GM19468 (cell line): ENCODE measurements around the gene VSTM2B.
"Not testable (repeated sequence)": the region's sequence is repeated elsewhere in the genome, so short reads cannot be mapped to it uniquely, and the experiment has no call there.

ENCODE experiments used
- ATAC-seq: cut with Tn5 transposase; IDR thresholded peaks from one replicate; pipeline ENCODE4 v1.9.1; 2021; ENCODE audit warnings: mild to moderate bottlenecking, moderate library complexity, moderate number of reproducible peaks; ENCODE audit not compliant: unreplicated experiment; ENCODE audit errors: extremely low read depth

The VSTM2B gene

DNA sequence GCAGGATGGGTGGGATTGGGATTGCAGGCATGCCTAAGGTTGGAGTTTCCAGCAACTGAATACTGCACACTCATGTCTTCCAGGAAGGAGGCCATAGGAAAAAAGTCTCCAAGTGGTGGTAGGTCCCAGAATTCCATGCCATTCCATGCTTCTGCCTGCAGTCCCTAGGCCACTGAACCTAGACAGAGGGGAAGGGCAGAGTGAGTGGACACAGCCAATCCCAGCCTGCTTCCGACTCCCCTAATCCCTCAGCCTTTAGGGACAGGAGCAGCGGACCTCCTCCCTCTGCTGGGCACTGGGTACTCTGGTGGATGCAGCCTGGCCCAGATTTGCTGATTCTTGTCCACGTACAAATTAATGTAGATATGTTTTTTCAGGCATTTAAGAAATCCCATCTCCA is 17.0 kb downstream of the VSTM2B start:
- ATAC-seq = no peak

DNA sequence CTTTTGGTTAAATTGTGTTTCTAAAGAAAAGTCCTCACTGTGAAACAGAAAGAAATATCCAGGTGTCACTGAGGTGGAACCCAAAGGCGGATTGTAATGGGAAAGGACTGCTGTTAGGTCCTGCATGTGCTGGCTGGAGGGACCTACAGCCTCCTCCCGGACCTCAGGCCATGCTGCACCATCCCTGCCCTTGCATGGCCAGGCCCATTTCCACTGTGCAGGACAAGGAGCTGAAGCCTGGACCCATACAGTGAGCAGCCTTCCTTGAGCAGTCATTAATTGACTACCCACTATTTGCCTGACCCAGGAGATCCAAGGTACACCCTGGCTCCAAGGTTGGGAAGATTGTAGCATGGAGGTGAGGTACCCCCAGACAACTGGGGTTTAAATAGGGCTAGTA is 17.6 kb downstream of the VSTM2B start:
- no peak for ATAC-seq

DNA sequence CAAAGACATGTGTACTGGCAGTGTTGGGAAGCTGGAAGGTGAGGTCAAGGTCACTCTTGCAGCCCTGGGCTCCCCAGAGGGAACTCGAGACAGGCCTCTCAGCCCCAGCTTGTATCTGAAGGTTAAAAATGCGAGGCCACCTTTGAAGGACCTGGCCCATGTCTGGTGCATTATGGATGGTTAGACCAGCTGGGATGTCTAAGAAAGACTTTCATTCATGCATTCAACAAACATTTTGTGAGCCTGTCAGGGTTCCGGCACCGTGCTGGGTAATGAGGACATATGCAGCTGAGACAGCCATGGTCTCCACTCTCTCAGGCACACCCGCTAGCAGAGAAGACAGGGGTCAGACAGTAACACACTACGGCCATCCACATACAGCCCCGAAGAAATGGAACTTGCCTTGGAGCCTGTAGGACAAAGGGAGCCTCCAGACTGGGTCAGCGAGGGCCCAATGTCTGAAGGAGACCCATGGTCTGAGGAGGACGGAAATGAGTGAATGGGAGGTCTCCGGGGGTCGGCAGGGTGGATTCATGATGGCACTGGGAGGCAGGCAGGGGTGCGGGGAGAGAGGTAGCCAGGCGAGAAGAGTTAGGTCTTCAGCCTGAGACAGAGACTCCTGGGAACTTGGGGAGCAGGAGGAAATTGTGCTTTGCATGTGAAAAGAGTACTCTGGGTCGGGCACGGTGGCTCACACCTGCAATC is 19.0 kb downstream of the VSTM2B start:
- no peak for ATAC-seq

DNA sequence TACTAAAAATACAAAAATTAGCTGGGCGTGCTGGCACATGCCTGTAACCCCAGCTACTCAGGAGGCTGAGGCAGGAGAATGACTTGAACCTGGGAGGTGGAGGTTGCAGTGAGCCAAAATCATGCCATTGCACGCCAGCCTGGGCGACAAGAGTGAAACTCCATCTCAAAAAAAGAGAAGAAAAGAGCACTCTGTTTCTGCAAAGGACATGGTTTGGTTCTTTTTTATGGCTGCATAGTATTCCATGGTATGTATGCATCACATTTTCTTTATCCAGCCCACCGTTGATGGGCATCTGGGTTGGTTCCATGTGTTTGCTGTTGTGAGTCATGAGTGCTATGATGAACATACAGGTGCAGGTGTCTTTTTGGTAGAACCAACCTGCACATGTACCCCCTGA is 19.7 kb downstream of the VSTM2B start:
- not testable (repeated sequence) for ATAC-seq

DNA sequence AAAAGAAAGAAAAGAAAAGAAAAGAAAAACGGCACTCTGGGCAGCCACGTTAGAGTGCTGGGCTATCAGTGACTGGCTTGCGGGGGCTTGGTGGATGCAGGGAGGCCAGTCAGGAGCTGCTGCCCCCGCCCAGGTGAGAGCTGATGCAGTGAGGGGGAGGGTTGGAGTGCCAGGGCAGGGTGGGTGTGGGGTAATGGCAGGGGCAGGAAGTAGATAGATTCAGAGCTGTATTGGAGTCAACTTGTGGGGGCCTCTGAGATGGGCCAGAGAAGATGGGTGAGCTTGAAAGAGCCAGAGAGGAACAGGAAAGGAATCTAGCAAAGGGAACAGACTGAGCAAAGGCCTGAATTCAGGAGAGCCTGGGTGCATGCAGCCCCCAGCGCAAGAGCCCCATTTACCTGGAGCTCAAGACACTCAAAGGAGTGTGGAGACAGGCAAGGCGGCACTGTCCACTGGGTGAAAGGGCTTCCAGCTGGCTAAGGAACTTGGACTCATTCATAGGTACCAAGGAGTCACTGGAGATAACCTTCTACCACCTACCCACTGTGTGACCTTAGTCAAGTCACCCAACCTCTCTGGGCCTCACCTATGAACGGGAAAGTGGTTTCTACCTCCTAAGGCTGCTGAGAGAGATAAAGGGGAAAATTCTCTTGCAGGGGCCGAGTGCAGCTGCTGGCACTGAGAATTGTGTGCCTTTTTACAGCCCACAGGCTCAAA is 20.2 kb downstream of the VSTM2B start:
- no peak for ATAC-seq

DNA sequence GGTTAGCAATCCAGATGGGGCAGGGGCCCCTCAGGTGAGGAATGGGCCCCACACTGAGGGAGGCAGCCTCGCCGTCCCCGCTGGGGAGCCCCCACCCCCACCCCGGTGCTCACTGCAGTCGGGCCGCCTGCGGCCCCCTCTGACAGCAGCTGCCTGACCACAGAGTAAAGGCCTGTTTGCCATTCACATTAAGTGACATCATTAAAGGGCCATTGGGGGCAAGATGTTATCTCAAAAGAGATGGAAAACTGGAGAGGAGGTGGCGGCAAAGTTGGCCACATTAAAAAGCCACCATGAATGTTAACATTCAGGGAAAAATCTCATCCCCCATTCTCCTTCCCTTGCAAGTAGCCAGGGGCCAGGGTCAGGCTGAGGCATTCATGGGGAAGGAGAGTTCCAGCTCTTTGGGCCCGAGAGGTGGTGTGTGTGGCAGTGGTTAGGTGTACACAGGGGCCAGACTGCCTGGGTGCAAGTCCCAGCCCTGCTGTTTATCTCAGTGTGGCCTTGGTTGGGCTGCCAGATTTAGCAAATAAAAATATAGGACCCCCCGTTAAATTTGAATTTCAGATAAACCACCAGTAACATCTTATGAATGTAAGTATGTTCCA is 20.9 kb downstream of the VSTM2B start:
- no peak for ATAC-seq

DNA sequence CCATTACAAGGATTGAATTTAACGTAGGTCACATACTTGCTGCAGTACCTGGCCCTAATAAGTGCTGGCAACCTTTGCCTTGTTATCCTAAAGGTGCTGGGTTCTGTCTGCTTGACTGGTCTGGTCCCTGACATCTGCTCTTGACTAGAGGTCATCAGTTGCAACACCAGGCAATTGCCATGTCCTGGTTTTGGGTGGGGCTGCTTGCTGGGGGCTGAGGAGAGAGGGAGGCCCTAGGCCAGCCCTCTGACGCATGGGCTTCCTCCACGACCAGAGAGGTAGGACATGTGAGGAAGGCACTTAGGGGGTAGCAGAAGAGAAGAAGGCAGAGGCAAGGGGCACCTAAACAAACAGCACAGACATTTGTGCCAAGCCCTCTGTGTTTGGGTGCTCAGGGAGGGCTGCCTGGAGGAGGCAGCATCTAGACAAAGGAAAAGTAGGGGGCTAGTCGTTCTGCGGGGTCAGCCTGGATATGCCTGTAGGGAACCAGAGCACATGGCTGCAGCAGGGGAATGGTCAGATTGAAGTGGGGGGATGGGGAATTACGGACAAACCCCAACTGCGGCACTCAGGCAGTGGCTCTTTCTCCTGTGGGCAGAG is 21.7 kb downstream of the VSTM2B start:
- no peak for ATAC-seq

DNA sequence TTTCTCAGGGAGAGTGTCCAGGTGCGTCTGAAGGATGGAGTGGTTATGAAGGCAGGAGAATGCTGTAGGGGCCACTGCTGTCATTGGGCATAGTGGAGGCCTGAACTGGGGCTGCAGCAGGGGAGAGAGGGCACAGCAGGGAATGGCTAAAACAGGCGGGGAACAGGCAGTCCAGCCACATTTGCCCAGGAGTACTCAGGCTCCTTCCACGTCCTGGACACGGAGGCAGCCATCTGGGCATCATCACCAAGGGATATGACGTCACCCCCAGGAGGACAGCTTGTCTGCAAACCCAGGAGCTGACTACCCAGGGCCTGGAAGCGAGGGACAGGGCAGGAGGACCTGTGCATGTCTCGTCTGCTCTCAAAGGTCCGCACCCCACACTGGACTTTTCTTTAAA is 22.2 kb downstream of the VSTM2B start:
- ATAC-seq = no peak

DNA sequence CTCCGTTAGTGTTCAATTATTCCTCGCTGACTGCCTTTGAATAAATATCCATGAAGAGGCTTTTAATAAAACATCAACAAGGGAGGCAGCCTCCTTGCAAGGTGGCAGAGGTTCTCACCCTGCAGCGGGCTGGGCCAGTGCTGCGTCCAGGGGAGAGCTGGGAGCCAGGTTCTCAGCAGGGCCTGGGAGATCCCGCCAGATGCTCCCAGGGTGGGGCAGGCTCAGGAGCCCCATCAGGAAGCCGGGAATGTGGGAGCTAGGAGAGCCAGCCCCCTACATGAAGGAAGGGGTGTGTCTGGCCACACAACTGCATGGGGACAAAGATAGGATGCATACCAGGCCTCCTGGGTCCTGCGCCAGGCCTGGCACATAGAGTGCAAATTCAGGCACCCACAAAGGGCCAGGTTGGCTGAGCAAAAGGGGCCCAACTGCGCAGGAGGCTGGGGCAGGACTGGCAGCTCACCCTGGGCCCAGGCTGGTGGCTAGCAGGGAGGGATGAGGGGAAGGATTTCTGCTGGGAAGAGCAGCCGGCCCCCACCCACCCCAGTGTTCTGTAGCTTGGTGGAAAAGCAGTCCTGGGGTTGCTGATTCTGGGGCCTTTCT is 22.8 kb downstream of the VSTM2B start:
- ATAC-seq = no peak

DNA sequence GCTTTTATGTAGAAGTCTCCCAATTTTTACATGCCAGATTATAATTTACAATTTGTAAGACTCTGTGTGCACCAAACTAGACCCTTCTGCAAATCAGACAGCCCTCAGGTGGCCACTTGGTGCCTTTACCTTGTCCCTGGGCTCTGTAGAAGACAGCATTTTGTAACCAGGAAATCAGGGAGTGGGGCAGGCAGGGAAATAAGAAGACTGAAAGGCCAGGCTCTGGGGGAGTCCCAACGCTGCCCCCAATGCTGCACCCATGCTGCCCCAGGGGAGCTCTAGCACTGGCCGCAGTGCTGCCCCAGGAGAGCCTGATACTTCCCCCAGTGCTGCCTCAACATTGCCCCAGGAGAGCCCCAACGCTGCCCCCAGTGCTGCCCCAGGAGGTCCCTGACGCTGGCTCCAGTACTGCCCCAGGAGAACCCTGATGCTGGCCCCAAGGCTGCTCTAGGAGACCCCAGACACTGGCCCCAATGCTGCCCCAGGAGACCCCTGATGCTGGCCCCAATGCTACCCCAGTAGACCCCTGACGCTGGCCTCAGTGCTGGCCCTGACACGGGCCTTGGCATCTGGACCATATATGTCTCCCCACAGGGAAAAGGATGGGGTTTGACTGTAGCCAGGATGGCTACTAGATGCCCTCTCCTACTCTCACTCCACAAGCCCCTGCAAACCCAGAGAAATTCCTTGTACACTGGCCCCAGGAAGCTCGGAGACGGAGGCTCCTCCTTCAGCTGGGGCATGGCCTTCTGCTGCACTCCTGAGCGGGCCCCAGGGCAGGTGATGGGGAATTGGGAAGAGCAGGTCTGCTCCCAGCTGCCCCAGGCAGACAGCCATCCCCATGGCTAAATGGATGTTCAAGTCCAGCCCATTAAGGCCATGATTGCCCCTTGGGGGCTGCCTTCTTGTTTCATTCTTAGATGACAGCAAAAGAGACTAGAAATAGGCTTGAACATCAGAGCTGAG is 23.6 kb downstream of the VSTM2B start:
- no peak for ATAC-seq

DNA sequence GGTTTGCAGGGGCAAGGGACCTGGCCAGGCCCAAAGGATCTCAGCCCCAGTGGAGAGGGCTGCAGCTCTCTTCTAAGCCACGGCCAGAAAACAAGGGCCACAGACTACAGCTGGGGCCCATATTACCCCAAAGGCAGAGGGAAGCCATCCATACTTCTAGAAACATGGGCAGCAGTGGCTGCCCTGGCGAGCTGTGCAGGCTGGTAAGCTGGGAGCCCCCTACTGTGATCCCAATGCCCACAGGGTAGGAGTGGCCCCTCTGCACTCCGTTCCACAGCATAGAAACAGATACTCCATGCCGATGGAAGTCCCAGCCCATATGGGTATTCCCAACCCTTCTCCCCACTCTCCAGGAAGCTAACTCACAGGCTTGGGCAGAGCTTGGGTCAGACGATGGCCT is 25.1 kb downstream of the VSTM2B start:
- no peak for ATAC-seq

DNA sequence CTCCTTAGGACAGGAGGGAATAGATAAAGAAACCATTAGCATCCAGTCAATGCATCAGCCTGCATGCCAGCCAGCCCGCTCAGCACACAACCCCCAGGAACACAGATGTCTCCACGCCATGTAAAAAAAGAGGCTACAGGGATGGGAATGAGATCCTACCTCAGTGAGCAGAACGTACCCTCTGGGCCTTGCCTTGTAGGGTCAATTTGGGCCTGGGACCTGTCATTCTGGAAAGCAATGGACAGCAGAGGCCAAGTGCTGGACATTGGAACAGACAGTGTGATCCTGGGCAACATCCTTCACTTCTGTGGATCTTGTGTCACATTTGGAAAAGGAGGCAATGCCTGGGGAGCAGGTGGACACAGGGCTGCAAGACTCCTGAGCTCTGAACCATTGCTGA is 26.0 kb downstream of the VSTM2B start:
- no peak for ATAC-seq

DNA sequence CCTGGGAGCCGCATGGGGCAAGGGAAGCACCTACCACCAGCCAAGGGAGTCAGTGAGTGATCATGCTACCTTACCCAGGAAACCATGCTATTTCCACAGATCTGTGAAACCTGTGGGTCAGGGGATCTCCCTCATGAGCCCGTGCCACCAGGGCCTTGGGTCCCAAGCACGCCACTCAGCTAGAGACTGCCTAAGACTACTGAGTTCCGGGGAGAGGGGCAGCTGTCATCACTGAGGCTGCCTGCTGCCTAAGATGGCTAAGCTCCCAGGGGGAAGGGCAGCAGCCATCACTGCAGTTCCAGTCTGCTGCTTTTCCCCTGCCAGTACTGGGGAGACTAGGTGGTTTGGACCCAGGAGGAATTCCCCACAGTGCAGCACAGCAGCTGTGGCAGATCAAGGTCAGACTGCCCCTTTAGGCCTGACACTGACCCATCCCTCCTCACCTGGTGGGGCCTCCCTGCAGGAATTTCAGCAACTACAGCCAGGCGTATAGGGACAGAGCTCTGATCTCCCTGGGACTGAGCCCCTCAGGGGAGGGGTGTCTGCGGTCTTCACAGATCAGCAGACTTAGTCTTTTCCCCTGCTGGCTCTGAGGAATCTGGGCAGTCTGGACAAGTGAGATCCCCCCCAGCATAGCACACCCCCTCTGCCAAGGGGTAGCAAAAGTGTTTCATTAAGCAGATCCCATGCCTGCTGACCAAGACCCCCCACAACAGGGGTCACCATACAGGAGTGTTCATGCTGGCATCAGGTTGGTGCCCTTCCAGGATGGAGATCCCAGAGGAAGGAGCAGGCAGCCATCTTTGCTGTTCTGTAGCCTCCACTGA is 26.9 kb downstream of the VSTM2B start:
- ATAC-seq = no peak

DNA sequence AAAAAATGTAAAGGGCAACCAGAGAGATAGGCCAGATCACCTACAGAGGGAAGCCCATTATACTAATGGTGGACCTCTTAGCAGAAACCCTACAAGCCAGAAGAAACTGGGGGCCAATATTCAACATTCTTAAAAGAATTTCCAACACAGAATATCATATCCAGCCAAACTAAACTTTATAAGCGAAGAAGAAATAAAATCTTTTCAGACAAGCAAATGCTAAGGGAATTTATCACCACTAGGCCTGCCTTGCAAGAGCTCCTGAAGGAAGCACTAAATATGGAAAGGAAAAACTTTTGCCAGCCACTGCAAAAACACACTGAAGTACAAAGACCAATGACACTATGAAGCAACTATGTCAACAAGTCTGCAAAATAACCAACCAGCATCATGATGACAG is 28.4 kb downstream of the VSTM2B start:
- ATAC-seq = no peak

DNA sequence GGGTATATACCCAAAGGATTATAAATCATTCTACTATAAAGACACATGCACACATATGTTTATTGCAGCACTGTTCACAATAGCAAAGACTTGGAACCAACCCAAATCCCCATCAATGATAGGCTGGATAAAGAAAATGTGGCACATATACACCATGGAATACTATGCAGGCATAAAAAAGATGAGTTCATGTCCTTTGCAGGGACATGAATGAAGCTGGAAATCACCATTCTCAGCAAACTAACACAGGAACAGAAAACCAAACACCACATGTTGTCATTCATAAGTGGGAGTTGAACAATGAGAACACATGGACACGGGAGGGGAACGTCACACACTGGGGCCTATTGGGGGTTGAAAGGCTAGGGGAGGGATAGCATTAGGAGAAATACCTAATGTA is 33.3 kb downstream of the VSTM2B start:
- not testable (repeated sequence) for ATAC-seq

DNA sequence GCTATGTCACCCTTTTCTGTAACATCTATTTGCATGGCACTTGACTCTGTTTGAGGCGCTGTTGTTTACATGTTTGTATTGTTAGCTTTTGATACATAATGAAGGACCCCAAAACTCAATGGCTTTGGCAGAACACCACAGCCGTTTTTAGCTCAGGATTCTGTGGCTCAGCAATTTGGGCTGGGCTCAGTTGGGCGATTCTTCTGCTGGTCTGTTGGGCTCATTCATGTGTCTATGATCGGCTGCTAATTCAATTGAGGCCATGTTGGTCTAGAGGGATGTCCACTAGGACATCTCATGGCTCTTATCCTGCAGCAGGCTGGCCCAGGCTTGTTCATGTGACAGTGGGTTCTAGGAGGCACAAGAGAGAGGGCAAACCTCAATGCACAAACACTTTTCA is 33.9 kb downstream of the VSTM2B start:
- no peak for ATAC-seq

DNA sequence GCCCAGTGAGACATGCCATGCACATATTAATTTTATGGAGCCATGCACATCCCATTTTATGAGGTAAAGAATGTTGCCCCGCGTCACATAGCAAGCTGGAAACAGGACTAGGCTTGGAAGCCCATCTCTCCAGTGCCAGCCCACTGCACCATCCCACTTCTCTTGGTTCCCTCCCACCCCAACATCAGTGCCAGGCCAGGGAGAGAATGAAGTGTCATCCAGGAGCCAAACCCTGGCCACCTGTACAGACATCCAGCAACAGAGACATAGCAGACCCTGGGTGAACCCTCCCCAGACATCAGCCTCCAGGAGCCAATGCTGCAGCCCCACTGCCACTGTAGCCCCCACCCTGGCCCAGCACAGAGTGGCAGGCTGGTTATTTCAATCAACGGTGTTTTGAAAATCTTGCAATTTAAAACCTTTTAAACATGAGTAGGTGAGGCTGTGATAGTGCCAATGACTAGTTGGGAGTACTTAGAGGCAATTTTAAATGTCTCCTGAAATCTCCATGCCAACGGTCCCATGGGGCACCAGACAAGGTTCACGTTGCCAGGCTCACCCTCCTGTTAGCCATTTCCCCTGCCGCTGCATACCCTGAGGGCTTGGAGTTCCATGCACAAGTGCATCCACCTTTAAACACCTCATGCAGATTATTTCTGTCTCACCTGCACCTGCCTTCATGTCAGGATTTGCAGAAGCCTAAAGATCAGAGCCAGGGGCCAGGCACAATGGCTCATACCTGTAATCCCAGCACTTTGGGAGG is 34.7 kb downstream of the VSTM2B start:
- no peak for ATAC-seq

DNA sequence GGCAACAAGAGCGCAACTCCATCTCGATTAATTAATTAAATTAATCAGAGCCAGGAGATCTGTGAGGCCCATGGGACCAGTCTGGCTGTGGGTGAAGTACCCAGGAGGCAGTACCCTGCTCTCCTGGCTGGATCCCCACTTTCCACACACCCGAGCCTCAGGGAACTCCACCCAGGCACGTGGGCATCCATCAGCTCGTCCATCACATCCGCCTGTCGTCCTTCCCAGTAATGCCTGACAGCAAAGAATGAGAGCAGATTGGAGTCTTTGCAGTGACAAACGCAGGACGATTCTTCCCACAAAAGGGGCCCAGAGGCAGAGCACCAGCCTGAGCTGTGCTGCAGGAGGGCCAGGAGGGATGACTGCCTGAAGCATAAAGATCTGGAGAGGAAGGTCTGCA is 35.8 kb downstream of the VSTM2B start:
- ATAC-seq = no peak
